Measurements from ENCODE around the gene OR8K5. TPM values are rescaled to one million over a fixed set of nuclear protein-coding genes. Genes with fewer than 3 reads are reported as not detected.

Gene OR8K5
- total RNA-seq, 1 experiment from 2014 or later, result not detected

DNA sequence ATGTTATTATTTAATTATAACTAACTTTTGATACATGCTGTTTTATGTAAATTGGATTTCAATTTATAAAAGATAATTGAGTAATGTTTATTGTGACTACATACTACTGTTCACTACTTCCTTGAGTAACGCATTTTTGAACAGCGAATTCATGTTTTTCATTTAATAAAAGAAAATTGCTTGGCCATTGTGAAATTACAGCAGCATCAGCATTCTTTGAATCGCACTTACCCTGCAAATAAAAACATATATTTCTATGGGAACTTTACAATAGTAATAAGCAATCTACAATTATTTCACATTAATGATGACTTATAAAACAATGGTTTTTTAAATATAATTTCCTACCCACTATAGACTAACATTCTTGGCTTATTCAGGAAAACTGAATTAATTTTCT is 36.6 kb upstream of the OR8K5 start:
- H3K4me1 ChIP-seq, result no peaks in the 10 kb centered on the region
- Mint-ChIP-seq H3K27me3 (ENCODE audit: insufficient read depth, unreplicated experiment) (no peaks in the 10 kb centered on the region), H3K36me3 (ENCODE audit: insufficient read depth, unreplicated experiment) (no peaks in the 10 kb centered on the region), H3K4me1 (ENCODE audit: low read depth, unreplicated experiment) (no peaks in the 10 kb centered on the region), H3K4me3 (ENCODE audit: unreplicated experiment) (no peak overlapping the region), H3K27ac (ENCODE audit: unreplicated experiment) (no peak overlapping the region), H3K9me3 (ENCODE audit: unreplicated experiment) (no peaks in the 10 kb centered on the region)
- H3K9me3 ChIP-seq, result no peaks in the 10 kb centered on the region
- no peak overlapping the region for H3K4me3 ChIP-seq (ENCODE audit: low read depth, low read length)
- H3K27me3 ChIP-seq (replicated peaks; ENCODE audit: control insufficient read depth, insufficient read depth, low read length), result no peaks in the 10 kb centered on the region
- CTCF ChIA-PET, result no interaction called here
- POLR2A ChIA-PET, result no interaction called here
- no peak for DNase-seq
- H3K36me3 ChIP-seq (ENCODE audit: control insufficient read depth, insufficient read depth, low read length), result no peaks in the 10 kb centered on the region
- TF ChIP-seq, protein P1, sequence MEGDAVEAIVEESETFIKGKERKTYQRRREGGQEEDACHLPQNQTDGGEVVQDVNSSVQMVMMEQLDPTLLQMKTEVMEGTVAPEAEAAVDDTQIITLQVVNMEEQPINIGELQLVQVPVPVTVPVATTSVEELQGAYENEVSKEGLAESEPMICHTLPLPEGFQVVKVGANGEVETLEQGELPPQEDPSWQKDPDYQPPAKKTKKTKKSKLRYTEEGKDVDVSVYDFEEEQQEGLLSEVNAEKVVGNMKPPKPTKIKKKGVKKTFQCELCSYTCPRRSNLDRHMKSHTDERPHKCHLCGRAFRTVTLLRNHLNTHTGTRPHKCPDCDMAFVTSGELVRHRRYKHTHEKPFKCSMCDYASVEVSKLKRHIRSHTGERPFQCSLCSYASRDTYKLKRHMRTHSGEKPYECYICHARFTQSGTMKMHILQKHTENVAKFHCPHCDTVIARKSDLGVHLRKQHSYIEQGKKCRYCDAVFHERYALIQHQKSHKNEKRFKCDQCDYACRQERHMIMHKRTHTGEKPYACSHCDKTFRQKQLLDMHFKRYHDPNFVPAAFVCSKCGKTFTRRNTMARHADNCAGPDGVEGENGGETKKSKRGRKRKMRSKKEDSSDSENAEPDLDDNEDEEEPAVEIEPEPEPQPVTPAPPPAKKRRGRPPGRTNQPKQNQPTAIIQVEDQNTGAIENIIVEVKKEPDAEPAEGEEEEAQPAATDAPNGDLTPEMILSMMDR (IDR thresholded peaks at IDR 0.05; ENCODE audit: insufficient read depth in 1 of 2, low read depth in 1 of 2, low read length in 1 of 2, severe bottlenecking in 1 of 2, unreplicated experiment in 1 of 2), result no peak
- intact Hi-C loops (cut with micrococcal nuclease; ENCODE audit: unreplicated experiment), result no loop called here
- BruUV-seq (replicated peaks), result no TSS peak

- Histone ChIP-seq H3K4me3 (ENCODE audit: low read depth, low read length) (no peak overlapping the region), H3K4me1 (no peaks in the 10 kb centered on the region), H3K27me3 (replicated peaks; ENCODE audit: control insufficient read depth, insufficient read depth, low read length) (no peaks in the 10 kb centered on the region), H3K36me3 (ENCODE audit: control insufficient read depth, insufficient read depth, low read length) (no peaks in the 10 kb centered on the region), H3K9me3 (no peaks in the 10 kb centered on the region)
- no TSS peak for BruUV-seq (replicated peaks)
- Mint-ChIP-seq H3K4me3 (ENCODE audit: unreplicated experiment) (no peak overlapping the region), H3K27ac (ENCODE audit: unreplicated experiment) (no peak overlapping the region), H3K4me1 (ENCODE audit: low read depth, unreplicated experiment) (no peaks in the 10 kb centered on the region), H3K36me3 (ENCODE audit: insufficient read depth, unreplicated experiment) (no peaks in the 10 kb centered on the region), H3K9me3 (ENCODE audit: unreplicated experiment) (peaks cover 10% of the 10 kb centered on the region), H3K27me3 (ENCODE audit: insufficient read depth, unreplicated experiment) (no peaks in the 10 kb centered on the region)
- ChIA-PET POLR2A (no interaction called here), CTCF (no interaction called here)
- TF ChIP-seq, protein P1 (IDR thresholded peaks at IDR 0.05; ENCODE audit: insufficient read depth in 1 of 2, low read depth in 1 of 2, low read length in 1 of 2, severe bottlenecking in 1 of 2, unreplicated experiment in 1 of 2), result no peak
- intact Hi-C loops (cut with micrococcal nuclease; ENCODE audit: unreplicated experiment), result no loop called here
- no peak for DNase-seq
Observed at GRCh38 chr11:56188602-56189001, 28.5 kb upstream of the OR8K5 start.

DNA sequence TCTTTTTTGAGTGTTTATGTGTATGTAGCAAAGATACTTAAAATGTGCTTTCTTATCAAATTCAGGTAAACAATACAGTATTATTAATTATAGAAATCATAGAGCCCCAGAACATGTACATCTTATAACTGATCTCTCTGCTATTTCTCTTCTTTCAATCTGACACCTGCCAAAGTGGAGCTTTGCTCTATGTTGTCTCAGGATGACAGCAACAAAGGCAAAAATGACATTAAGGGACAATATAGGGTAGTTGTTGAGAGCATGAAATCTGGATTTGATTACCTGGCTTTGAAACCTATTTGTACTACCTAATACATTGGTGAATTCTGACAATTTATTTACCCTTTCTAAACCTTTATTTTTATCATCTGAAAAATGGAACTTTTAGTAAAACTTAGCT is 23.3 kb upstream of the OR8K5 start:
- ChIA-PET CTCF (no interaction called here), POLR2A (no interaction called here)
- no peaks in the 10 kb centered on the region for H3K27me3 ChIP-seq (replicated peaks; ENCODE audit: control insufficient read depth, insufficient read depth, low read length)
- no TSS peak for BruUV-seq (replicated peaks)
- Mint-ChIP-seq H3K9me3 (ENCODE audit: unreplicated experiment) (peaks cover 12% of the 10 kb centered on the region), H3K4me3 (ENCODE audit: unreplicated experiment) (no peak overlapping the region), H3K27me3 (ENCODE audit: insufficient read depth, unreplicated experiment) (no peaks in the 10 kb centered on the region), H3K27ac (ENCODE audit: unreplicated experiment) (no peak overlapping the region), H3K36me3 (ENCODE audit: insufficient read depth, unreplicated experiment) (no peaks in the 10 kb centered on the region), H3K4me1 (ENCODE audit: low read depth, unreplicated experiment) (no peaks in the 10 kb centered on the region)
- TF ChIP-seq, protein P1 (IDR thresholded peaks at IDR 0.05; ENCODE audit: insufficient read depth in 1 of 2, low read depth in 1 of 2, low read length in 1 of 2, severe bottlenecking in 1 of 2, unreplicated experiment in 1 of 2), result no peak
- H3K4me1 ChIP-seq, result no peaks in the 10 kb centered on the region
- intact Hi-C loops (cut with micrococcal nuclease; ENCODE audit: unreplicated experiment), result no loop called here
- no peak for DNase-seq
- H3K36me3 ChIP-seq (ENCODE audit: control insufficient read depth, insufficient read depth, low read length), result no peaks in the 10 kb centered on the region
- H3K4me3 ChIP-seq (ENCODE audit: low read depth, low read length), result no peak overlapping the region
- 0 out of 2 replicates have a peak, but pooled peaks cover 4% of the 10 kb centered on the region for H3K9me3 ChIP-seq

All from Caco-2 (cell line).